K562 (cell line): ENCODE measurements around the gene CD300LG. TPM values are rescaled to one million over a fixed set of nuclear protein-coding genes. Genes with fewer than 3 reads are reported as not detected.
A peak's percentile ranks its signal among the peaks of the same experiment; 100 is the strongest.

ENCODE experiments used
- ATAC-seq: fragments of 200-7000 bp; cut with Tn5 transposase; 3 replicates; pipeline ENCODE4 v1.9.1; 2020; ENCODE audit warnings: moderate library complexity
- BruUV-seq: library from RNA; stranded (reverse); fragments of 400-500 nt; replicated peaks from 2 replicates; lab custom pipeline; 2021; lab: Mats Ljungman, UMichigan
- CTCF ChIA-PET: fragments of 300-600 bp; formaldehyde crosslinking; extraction: SDS; loops from one replicate; lab custom pipeline; 2021; ENCODE audit warnings: low intra/inter-chr PET ratio; lab: Yijun Ruan, JAX
- POLR2A ChIA-PET: fragments of 300-600, 350-650 bp; sonication (Branson Sonifier 250); formaldehyde crosslinking; extraction: SDS; loops from one replicate; lab custom pipeline; 2021; ENCODE audit warnings: antibody characterized with exemption, inconsistent platforms; lab: Yijun Ruan, JAX
- DNase-seq, 4 experiments: peaks; one replicate each; pipeline versions ENCODE4 v3.0.0 to v3.0.0-alpha.2; 2011 to 2018; ENCODE audit warnings: low spot score in 3 of 4, mixed read lengths in 3 of 4; ENCODE audit errors: extremely low read depth in 1 of 4
- FAIRE-seq: peaks from 2 replicates; lab custom pipeline; 2011; peaks lifted over from hg19 to GRCh38; lab: Jason Lieb, UNC
- H2AFZ ChIP-seq: 2 replicates; pipeline ENCODE4 v1.6.0; 2011; ENCODE audit warnings: low read depth, low read length, control low read depth, inconsistent platforms
- H3K27ac ChIP-seq: fragments of 200-600 bp; 3 replicates; pipeline ENCODE4 v1.8.0; 2011; ENCODE audit warnings: low read depth, mild to moderate bottlenecking, control low read depth, inconsistent platforms, low read length, moderate library complexity, mixed read lengths; ENCODE audit errors: extremely low read depth
- H3K27me3 ChIP-seq, 2 experiments: fragments of 300-600 bp in 1 of 2; 2 replicates in 1 of 2; 3 replicates in 1 of 2; pipeline versions ENCODE4 v1.6.0 to v1.8.0; 2011; ENCODE audit warnings: inconsistent platforms in 2 of 2, low read length in 2 of 2, mild to moderate bottlenecking in 1 of 2, mixed read lengths in 1 of 2, moderate library complexity in 1 of 2; ENCODE audit not compliant: control insufficient read depth in 2 of 2, insufficient read depth in 2 of 2
- H3K36me3 ChIP-seq: fragments of 300-600 bp; 3 replicates; pipeline ENCODE4 v1.8.0; 2011; ENCODE audit warnings: mild to moderate bottlenecking, low read length, inconsistent platforms; ENCODE audit not compliant: control insufficient read depth, insufficient read depth
- H3K4me1 ChIP-seq, 2 experiments: fragments of 200-600 bp in 1 of 2; replicated peaks in 1 of 2; 2 replicates in 1 of 2; 3 replicates in 1 of 2; pipeline versions ENCODE4 v1.5.1 to v1.8.0; 2011; ENCODE audit warnings: inconsistent platforms in 2 of 2, low read length in 2 of 2, mild to moderate bottlenecking in 1 of 2, mixed read lengths in 1 of 2, moderate library complexity in 1 of 2; ENCODE audit not compliant: control insufficient read depth in 2 of 2, insufficient read depth in 2 of 2
- H3K4me2 ChIP-seq: 2 replicates; pipeline ENCODE4 v1.6.1; 2011; ENCODE audit warnings: low read length, control low read depth, inconsistent platforms, mixed read lengths; ENCODE audit not compliant: insufficient read depth
- H3K4me3 ChIP-seq: fragments of 200-600 bp; sonication (generic), shearing (Covaris generic); 2 replicates; pipeline ENCODE4 v1.5.1; 2016; ENCODE audit warnings: control low read depth, inconsistent platforms
- H3K79me2 ChIP-seq: fragments of 200-600 bp; 3 replicates; pipeline ENCODE4 v1.8.0; 2011; ENCODE audit warnings: low read length, inconsistent platforms; ENCODE audit not compliant: control insufficient read depth, insufficient read depth
- H3K9ac ChIP-seq, 2 experiments: 2 replicates each; pipeline versions ENCODE4 v1.6.0 to v1.6.1; 2011; ENCODE audit warnings: low read depth in 2 of 2, low read length in 2 of 2, control low read depth in 1 of 2, inconsistent platforms in 1 of 2, mild to moderate bottlenecking in 1 of 2, mixed read lengths in 1 of 2; ENCODE audit not compliant: insufficient read depth in 1 of 2
- H3K9me1 ChIP-seq: one replicate; pipeline ENCODE4 v1.6.0; 2011; ENCODE audit warnings: inconsistent platforms, mild to moderate bottlenecking, low read length, moderate library complexity; ENCODE audit not compliant: control insufficient read depth, insufficient read depth
- H3K9me3 ChIP-seq: replicated peaks from 2 replicates; pipeline ENCODE4 v1.5.1; 2011; ENCODE audit warnings: low read depth, low read length, inconsistent platforms; ENCODE audit not compliant: control insufficient read depth, insufficient read depth
- H4K20me1 ChIP-seq: replicated peaks from 2 replicates; pipeline ENCODE4 v1.6.1; 2011; ENCODE audit warnings: low read length, inconsistent platforms, mixed read lengths; ENCODE audit not compliant: control insufficient read depth, insufficient read depth
- ELF1 ChIP-seq: fragments of 200-800 bp; sonication (Bioruptor generic); IDR thresholded peaks from 2 replicates; pipeline ENCODE4 v1.6.1; 2016; ENCODE audit warnings: missing genetic modification characterization, missing compliant biosample characterization
- FOXM1 ChIP-seq, 2 experiments: fragments of 450-650 bp in 1 of 2; sonication (generic) in 1 of 2; formaldehyde crosslinking in 1 of 2; IDR thresholded peaks; 2 replicates each; pipeline versions ENCODE4 v1.6.1 to v1.9.0; 2017 to 2022; ENCODE audit warnings: low read depth in 2 of 2, mild to moderate bottlenecking in 2 of 2, missing genetic modification reagents in 1 of 2, moderate library complexity in 1 of 2
- POLR2AphosphoS2 ChIP-seq: IDR thresholded peaks from 2 replicates; pipeline ENCODE4 v1.6.1; 2012; ENCODE audit warnings: low read length, improper control_type of control experiment
- POLR2AphosphoS5 ChIP-seq: IDR thresholded peaks from 2 replicates; pipeline ENCODE4 v1.6.1; 2011; ENCODE audit warnings: mild to moderate bottlenecking, low read depth, low read length, moderate library complexity; ENCODE audit not compliant: control insufficient read depth, insufficient read depth
- TEAD4 ChIP-seq, 2 experiments: sonication (generic) in 1 of 2; formaldehyde crosslinking in 1 of 2; IDR thresholded peaks; 2 replicates each; pipeline versions ENCODE4 v1.6.1 to v1.8.0; 2012 to 2022; ENCODE audit warnings: borderline replicate concordance in 1 of 2, inconsistent platforms in 1 of 2, low read length in 1 of 2, mild to moderate bottlenecking in 1 of 2, missing genetic modification reagents in 1 of 2
- ZBTB7A ChIP-seq: IDR thresholded peaks from 2 replicates; pipeline ENCODE4 v1.6.1; 2011; ENCODE audit warnings: low read depth, mild to moderate bottlenecking, low read length, moderate library complexity, borderline replicate concordance; ENCODE audit not compliant: control insufficient read depth
- ZNF561 ChIP-seq: fragments of 450-650 bp; formaldehyde crosslinking; conservative IDR thresholded peaks from 2 replicates; pipeline ENCODE4 v1.4.0; 2020; ENCODE audit warnings: mild to moderate bottlenecking, moderate library complexity
- WGBS: fragments of 100-300 bp; shearing (Covaris generic); methylation state at CpG from one replicate; pipeline ENCODE4 v1.1.6; 2016; ENCODE audit warnings: low coverage, mixed read lengths; ENCODE audit not compliant: insufficient coverage; ENCODE audit errors: missing lambda C conversion rate; 5-methylcytosine and 5-hydroxymethylcytosine counted together
- in situ Hi-C: fragments of 300-500 bp; cut with MboI; formaldehyde crosslinking; loops from 4 replicates; pipeline ENCODE4 v1.15.0; 2018; ENCODE audit warnings: inconsistent platforms, mixed read lengths
- intact Hi-C: fragments of 100-400 bp; cut with micrococcal nuclease; formaldehyde crosslinking; loops from 2 replicates; pipeline ENCODE4 v1.14.2; 2022
- polyA plus RNA-seq, 8 experiments: library from polyadenylated mRNA; depleted of rRNA in 4 of 8; stranded (reverse) in 5 of 8; unstranded in 3 of 8; fragments of >200 nt; fragmentation: Nextera tagmentation in 2 of 8; fragmentation: Illumina TruSeq in 1 of 8; extraction: Ambion mirVana in 2 of 8; extraction: Trizol in 1 of 8; gene quantifications; 2 replicates each; pipeline versions ENCODE4 v1.2.1 to v1.2.3, GENCODE V29; 2011 to 2014; ENCODE audit warnings: inconsistent platforms in 1 of 8, missing spikeins in 1 of 8
- total RNA-seq, 7 experiments: library from RNA; depleted of rRNA in 6 of 7; stranded (reverse); fragments of >200 nt in 6 of 7; fragmentation: Illumina TruSeq in 2 of 7; extraction: Trizol in 2 of 7; gene quantifications; 2 replicates each; pipeline versions ENCODE4 v1.2.1 to v1.2.3, GENCODE V29; 2011 to 2021; ENCODE audit warnings: low replicate concordance in 1 of 7
- TF ChIP-seq, protein P1 (sequence below): fragments of 450-650 bp; IDR thresholded peaks from 2 replicates; pipeline ENCODE4 v1.6.1; 2018; ENCODE audit not compliant: partially characterized antibody
- TF ChIP-seq, protein P2 (sequence below), 2 experiments: fragments of 450-650 bp in 1 of 2; sonication (generic) in 1 of 2; formaldehyde crosslinking in 1 of 2; IDR thresholded peaks in 1 of 2; conservative IDR thresholded peaks in 1 of 2; 2 replicates each; pipeline versions ENCODE4 v1.6.1 to v1.8.1; 2016 to 2023; ENCODE audit warnings: mild to moderate bottlenecking in 2 of 2, moderate library complexity in 2 of 2, inconsistent platforms in 1 of 2, missing genetic modification reagents in 1 of 2
- TF ChIP-seq, protein P3 (sequence below): sonication (generic); formaldehyde crosslinking; IDR thresholded peaks from 2 replicates; pipeline ENCODE4 v1.8.0; 2022; ENCODE audit warnings: missing genetic modification reagents, mild to moderate bottlenecking, moderate library complexity, borderline replicate concordance
- TF ChIP-seq, protein P4 (sequence below): sonication (generic); formaldehyde crosslinking; IDR thresholded peaks from 2 replicates; pipeline ENCODE4 v1.8.0; 2022; ENCODE audit warnings: mild to moderate bottlenecking, missing genetic modification reagents

CD300LG gene
- total and polyA plus RNA-seq, 9 of the 15 experiments (the other 6 are each of a cell fraction or from before 2014, with no cell fraction given): not detected

DNA sequence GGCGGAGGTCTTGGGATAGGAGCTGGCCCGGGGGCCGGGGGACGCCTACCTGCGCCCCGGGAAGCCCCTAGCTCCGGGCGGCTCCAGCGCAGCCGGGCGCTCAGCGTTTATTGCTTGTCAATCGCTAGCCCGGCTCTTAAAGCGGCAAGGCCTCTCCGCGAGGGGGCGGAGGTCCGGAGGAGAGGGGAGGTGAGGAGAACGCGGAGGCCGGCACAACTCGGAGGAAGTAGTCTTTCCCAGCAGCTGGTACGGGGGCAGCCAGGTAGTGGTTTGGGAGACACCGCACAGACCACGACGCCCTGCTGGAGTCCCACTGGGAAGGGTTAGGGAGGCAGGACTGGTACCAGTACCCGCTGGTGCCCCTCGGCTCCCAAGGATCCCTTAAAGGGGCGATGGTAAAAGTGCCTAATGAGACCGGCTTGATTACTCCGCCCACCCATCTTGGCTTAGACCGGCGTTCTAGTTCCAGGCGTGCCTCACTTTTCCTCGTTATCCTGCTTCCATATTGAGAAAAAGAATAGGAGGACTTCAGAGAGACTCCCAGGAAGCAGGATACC lies 60.5 kb downstream of the CD300LG start, which contains the start of gene MPP2:
MPP2 (minus strand) TSS at position 112 of the 557 bp plus-strand sequence. CDS start 3,076 bp downstream, outside the sequence.
- ChIA-PET POLR2A (interaction anchor here (0.6 to 1.0 kb wide), 3 partner anchors 16 to 117 kb away, joined by 3 to 4 read pairs (median 3); no protein-coding TSS in a partner anchor), CTCF (interaction anchor here (0.5 to 1.5 kb wide), 2 partner anchors 76 to 89 kb away, joined by 3 to 9 read pairs; no protein-coding TSS in a partner anchor)
- under 1% methylated on average over 26 of the region's 36 CpGs for WGBS
- peaks cover 27 to 56% of the 10 kb centered on the region in 2 experiments for H3K27me3 ChIP-seq
- H4K20me1 ChIP-seq: peaks cover 6% of the 10 kb centered on the region; the same call in 1 of the 2 replicates
- H3K4me2 ChIP-seq: peak within 1 kb of the TSS; percentile 74
- BruUV-seq: no TSS peak
- no peaks in the 10 kb centered on the region for H3K79me2 ChIP-seq
- intact Hi-C loops (no loop called here), in situ Hi-C loops (no loop called here)
- peak within 1 kb of the TSS; percentile 88 for H2AFZ ChIP-seq
- H3K9me1 ChIP-seq: no peaks in the 10 kb centered on the region
- peak within 1 kb of the TSS in 1 of 2 experiments; percentile 68; a peak in 2 of 4 replicates for H3K9ac ChIP-seq
- H3K36me3 ChIP-seq: no peaks in the 10 kb centered on the region
- H3K27ac ChIP-seq: no peak within 1 kb of the TSS
- FAIRE-seq: no peak
- peak within 1 kb of the TSS; percentile 8; the same call in 1 of the 2 replicates for H3K4me3 ChIP-seq
- peak; percentile 67 to 80 (median 77) for DNase-seq
- no peaks in the 10 kb centered on the region for H3K9me3 ChIP-seq
- peak; percentile 84 for ATAC-seq
- H3K4me1 ChIP-seq: peaks cover 0 to 23% of the 10 kb centered on the region in 2 experiments; a peak in 3 of 5 replicates
- TF ChIP-seq FOXM1 (IDR thresholded peaks at IDR 0.05; ENCODE audit: low read depth) (peak; percentile 69; the same call in 1 of the 2 replicates), FOXM1 (CRISPR knock-in tag; IDR thresholded peaks at IDR 0.05; ENCODE audit: low read depth) (no peak), ZBTB7A (peak; percentile 43; the same call in 1 of the 2 replicates), TEAD4 (IDR thresholded peaks at IDR 0.05; ENCODE audit: low read length) (no peak), TEAD4 (CRISPR knock-in tag; IDR thresholded peaks at IDR 0.05; ENCODE audit: borderline replicate concordance) (no peak), ZNF561 (CRISPR knock-in tag) (no peak), POLR2AphosphoS5 (no peak), ELF1 (tag) (no peak), POLR2AphosphoS2 (no peak)
- TF ChIP-seq, protein P1, sequence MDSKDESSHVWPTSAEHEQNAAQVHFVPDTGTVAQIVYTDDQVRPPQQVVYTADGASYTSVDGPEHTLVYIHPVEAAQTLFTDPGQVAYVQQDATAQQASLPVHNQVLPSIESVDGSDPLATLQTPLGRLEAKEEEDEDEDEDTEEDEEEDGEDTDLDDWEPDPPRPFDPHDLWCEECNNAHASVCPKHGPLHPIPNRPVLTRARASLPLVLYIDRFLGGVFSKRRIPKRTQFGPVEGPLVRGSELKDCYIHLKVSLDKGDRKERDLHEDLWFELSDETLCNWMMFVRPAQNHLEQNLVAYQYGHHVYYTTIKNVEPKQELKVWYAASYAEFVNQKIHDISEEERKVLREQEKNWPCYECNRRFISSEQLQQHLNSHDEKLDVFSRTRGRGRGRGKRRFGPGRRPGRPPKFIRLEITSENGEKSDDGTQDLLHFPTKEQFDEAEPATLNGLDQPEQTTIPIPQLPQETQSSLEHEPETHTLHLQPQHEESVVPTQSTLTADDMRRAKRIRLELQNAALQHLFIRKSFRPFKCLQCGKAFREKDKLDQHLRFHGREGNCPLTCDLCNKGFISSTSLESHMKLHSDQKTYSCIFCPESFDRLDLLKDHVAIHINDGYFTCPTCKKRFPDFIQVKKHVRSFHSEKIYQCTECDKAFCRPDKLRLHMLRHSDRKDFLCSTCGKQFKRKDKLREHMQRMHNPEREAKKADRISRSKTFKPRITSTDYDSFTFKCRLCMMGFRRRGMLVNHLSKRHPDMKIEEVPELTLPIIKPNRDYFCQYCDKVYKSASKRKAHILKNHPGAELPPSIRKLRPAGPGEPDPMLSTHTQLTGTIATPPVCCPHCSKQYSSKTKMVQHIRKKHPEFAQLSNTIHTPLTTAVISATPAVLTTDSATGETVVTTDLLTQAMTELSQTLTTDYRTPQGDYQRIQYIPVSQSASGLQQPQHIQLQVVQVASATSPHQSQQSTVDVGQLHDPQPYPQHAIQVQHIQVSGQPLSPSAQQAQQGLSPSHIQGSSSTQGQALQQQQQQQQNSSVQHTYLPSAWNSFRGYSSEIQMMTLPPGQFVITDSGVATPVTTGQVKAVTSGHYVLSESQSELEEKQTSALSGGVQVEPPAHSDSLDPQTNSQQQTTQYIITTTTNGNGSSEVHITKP: peak; percentile 72
- TF ChIP-seq, protein P2, sequence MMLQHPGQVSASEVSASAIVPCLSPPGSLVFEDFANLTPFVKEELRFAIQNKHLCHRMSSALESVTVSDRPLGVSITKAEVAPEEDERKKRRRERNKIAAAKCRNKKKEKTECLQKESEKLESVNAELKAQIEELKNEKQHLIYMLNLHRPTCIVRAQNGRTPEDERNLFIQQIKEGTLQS (IDR thresholded peaks at IDR 0.05): no peak
- TF ChIP-seq, protein P2 (CRISPR knock-in tag; conservative IDR thresholded peaks at IDR 0.05): no peak
- TF ChIP-seq, protein P3, sequence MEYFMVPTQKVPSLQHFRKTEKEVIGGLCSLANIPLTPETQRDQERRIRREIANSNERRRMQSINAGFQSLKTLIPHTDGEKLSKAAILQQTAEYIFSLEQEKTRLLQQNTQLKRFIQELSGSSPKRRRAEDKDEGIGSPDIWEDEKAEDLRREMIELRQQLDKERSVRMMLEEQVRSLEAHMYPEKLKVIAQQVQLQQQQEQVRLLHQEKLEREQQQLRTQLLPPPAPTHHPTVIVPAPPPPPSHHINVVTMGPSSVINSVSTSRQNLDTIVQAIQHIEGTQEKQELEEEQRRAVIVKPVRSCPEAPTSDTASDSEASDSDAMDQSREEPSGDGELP (CRISPR knock-in tag): peak; percentile 33; the same call in 1 of the 2 replicates
- TF ChIP-seq, protein P4, sequence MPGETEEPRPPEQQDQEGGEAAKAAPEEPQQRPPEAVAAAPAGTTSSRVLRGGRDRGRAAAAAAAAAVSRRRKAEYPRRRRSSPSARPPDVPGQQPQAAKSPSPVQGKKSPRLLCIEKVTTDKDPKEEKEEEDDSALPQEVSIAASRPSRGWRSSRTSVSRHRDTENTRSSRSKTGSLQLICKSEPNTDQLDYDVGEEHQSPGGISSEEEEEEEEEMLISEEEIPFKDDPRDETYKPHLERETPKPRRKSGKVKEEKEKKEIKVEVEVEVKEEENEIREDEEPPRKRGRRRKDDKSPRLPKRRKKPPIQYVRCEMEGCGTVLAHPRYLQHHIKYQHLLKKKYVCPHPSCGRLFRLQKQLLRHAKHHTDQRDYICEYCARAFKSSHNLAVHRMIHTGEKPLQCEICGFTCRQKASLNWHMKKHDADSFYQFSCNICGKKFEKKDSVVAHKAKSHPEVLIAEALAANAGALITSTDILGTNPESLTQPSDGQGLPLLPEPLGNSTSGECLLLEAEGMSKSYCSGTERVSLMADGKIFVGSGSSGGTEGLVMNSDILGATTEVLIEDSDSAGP: peak; percentile 79; the same call in 1 of the 2 replicates
